ENCODE data around the gene CD99L2.

The CD99L2 gene, protein sequence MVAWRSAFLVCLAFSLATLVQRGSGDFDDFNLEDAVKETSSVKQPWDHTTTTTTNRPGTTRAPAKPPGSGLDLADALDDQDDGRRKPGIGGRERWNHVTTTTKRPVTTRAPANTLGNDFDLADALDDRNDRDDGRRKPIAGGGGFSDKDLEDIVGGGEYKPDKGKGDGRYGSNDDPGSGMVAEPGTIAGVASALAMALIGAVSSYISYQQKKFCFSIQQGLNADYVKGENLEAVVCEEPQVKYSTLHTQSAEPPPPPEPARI

DNA sequence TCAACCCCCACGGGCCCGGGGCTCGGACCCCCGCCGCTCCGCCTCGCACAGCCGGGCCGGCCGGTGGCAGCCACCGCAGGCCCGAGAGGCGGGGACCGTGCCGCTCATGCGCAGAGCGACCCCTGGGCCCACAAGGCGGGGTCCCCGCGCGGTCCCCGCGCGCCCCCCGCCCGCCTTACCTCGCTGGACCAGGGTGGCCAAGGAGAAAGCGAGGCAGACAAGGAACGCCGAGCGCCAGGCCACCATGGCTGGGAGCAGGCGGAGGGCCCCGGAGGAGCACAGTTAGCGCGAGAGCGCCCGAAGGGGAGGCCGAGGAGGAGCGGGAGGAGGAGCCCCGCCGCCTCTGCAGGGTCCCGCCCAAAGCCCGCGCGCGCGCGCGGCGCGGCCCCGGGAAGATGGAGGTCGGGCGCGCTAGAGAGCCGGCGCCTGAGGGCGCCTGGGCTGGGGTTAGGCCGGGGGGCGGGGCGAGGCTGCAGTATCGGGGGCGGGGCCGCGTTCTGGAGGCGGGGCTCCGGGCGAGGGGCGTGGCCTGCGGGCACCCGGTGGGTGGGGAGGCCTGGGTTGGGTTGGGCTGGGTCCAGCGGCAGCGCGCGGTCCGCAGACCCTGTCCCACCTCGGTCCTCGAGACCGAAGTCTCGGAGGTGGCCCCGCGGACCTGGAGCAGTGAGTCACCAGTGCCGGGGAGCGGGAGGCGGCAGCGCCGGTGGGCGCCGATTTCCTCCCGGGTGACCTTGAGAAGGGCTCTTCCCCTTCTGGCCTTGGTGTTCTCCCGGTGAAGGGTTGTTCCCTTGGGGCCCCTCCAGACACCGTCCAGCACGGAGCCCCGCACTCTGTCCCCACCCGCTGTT is at the start of gene CD99L2:
Gene CD99L2, minus strand, starts transcription at position 326 of the 848 bp plus-strand sequence. Its CDS starts 80 bp downstream, at position 246.
- DNase-seq = peak; percentile 96

DNA sequence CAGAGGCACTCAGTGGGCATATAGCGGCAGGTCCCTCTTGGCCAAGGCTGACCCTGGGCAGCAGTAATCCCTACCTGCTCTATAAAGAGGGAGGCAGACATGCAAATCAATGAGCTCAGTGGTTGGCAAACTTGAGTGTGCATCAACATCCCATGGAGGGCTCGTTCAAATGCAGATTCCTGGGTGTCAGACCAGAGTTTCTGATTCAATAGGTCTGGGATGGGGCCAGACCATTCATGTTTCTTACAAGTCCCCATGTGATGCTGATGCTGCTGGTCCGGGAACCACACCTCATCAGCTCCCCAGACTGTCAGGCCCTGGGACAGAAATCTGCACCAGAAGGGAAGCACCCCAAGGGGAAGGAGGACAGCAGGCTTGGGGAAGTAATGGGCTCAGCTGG is 45.8 kb upstream of the CD99L2 start:
- no peak for DNase-seq

DNA sequence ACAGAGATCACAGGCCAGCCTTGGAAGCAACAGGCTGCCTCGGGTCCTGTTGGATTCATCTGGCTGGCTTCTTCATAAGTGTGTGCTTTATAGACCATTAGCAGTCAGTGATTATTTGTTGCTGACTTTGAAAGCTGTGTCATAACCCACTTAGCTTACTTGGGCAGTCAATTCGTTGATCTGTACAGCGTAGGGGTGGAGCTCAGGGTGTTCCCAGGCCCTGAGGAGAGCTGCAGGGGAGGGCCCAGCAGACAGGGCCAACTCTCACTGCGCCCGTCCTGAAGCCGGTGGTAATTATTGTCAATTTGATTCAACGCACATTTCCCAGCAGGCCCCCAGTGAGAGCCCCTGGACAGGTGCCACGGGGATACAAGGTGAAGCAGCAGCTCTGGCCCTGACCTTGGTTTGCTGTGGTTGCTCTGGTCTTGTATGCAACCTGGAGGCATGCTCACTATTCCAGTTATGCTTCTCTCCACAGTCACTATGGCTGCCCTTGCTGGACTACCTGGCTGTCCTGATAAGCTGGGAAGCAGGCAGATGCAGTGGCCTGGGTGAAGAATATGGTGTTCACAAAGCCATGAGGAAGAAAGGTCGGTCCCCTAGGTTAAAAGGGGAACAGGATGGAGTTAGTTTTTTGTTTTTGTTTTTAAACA is 44.6 kb upstream of the CD99L2 start:
- no peak for DNase-seq

DNA sequence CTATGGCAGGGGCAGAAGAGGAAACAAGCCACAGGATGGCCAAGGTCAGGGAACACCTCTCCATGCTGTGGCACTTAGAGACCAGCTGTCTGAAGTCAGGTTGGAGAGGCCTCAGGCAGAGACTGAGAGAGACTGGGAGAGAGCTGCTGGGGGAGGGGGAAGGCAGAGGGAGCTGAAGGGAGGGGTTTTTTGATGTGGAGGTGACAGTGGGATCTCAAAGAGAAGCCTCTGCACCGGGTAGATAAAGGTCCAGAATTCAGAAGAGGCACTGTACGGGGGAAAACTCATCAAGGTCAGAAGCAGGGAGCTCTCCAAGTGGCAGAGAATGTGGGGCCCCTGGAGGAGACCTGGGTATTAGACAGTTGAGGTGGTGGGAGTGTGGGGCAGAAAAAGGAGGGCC is 43.1 kb upstream of the CD99L2 start:
- DNase-seq = no peak

DNA sequence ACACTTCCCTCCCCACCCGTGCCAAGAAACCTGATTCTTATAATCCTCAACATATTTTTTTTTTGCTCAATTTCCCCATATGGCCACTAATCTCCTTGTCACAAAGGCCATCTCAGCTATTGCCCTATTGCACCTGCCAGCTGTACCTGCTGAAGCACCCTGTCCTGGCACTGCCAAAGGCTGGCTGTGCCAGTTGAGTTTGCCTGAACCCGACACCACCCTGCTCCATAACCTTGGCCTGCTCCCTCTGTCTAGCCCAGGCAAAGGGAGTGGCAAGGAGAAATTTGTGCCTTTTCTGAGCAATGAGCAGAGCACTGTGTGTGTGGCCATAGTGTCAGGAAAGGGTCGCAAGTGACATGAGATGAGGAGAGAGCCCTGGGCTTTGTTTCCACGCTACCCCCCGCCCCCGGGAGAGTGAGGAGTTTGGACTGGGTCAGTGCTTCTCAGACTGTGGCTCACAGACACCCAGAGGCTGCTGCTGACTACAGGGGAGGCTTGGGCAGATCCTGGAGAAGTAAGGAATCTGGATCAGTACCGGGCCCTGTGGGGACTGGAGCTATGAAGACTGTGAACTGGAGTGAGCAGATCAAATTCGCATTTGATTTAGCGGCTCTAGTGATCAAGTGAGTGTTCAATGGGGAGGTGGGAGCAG is 42.5 kb upstream of the CD99L2 start:
- no peak for DNase-seq

DNA sequence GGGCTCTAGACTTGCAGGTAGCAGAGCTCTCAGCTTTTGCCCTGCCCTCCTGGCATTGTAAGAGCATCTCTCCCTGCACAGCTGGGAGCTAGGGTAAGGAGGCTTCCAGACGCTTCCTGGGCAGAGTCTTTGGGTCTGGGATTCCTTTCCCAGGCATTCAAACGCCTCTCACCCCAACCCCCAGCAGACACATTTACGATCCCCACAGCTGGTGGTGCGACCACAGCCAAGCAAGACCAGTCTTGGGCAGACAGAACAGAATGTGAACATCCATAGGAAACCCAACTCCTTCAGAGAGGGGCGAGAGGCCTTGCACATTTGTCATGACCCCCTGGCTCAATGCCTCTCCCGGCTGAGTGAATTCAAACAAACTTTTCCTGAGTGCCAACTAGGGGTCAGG is 38.1 kb upstream of the CD99L2 start:
- DNase-seq = no peak

DNA sequence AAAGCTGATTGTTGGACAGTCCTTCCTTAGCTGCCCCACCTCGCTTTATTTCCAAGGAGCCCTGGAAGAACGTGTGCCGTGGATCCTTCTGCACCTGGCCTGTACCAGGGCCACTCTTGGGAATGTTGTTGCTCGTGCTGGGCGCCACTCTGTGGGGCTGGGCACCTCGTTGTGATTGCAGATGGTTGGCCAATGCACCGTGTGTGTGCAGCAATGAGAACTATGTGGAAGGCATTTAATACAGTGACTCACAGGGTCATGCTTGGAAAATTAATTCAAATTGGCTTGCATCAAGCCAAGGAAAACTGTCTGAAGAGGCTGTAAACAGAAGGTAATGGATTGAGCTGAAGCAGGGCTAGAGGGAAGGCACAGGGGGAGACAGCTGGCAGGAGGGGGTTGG is 37.0 kb upstream of the CD99L2 start:
- no peak for DNase-seq

DNA sequence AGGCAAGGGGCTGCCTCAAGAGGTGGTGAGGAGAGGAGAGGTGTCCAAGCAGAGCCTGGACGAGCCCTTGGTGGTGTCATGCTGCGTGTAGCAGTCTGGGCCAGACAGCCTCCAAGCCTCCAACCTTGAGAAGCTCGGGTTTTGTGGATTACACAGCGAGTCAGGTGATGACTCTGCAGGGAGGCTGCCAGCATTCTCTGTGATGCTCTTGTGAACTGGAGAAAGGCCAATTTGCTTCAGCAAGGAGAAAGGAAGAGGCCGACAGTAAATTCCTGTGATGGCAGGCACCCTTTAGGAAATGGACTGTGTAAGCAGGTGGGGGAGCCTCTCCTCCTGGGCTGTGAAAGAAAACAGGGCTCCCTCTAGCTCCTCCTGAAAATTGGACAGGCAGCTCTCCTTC is 36.0 kb upstream of the CD99L2 start:
- DNase-seq = no peak

DNA sequence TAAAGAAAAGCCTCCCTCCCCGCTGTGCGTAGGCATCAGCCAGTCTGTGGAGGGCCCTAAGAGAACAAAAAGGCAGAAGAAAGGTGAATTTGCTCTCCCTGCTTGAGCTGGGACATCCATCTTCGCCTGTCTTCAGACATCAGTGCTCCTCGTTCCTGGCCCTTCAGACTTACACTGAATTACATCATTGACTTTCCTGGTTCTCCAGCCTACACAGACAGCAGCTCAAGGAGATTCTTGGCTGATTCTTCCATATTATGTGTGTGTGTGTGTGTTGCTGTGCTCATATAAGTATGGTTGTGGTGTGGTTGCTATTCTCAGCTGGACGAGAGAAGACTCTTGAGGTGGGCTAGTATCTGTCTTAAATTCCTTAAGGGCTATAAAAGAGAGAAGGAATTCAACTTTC is 35.5 kb upstream of the CD99L2 start:
- DNase-seq = no peak

DNA sequence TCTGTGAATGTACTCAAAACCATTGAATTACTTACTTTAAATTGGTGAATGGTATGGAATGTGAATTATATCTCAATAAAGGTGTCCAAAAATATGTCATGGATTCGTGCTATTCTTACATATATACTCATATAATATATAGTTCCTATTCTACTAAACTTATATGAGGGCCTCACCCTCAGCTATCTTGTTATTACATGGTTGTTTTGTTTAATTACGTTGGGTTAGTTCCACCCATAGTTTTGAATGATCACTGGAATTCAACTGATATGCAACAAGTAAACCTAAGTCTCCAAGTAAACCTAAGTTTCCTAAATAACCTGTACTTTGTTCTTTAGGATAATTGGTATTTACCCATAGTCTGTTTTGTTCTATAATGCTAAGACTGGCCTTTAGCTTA is 30.6 kb upstream of the CD99L2 start:
- no peak for DNase-seq

DNA sequence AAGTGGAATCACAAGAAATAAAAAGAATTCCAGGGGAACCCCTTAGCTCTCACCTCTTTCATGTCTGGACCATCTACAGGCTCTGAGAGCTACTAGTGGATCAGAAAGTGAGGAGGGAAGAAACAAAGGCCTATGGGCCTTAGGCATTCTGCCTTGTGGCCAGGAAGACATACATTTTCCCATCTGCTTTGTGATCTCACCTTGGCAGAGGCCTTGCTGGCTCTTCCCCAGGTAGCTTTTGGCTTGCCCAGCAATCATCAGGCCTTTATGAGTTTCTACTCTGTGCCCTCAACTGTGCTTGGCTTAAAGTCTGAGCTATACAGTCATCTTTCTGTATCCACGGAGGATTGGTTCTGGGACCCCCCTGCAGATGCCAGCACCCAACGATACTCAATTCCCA is 28.3 kb upstream of the CD99L2 start:
- DNase-seq = no peak

DNA sequence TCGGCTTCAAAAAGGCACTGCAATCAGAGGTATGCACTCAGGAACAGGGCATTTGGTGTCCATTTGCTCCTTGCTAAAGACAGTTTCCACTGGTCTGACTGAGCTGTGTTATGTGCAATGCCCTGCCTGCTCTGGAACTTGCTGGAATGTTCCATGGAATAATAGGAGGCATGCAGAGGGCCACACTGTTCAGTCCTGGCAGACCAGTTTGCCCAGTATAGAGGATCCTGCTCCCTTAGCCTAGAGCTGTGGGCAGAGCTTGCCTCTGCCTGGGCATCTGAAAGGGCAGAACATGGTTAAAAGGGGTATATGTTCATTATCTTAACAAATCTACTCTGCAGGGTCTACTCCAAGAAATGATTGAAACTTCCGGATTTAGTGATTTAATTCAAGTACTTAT is 27.8 kb upstream of the CD99L2 start:
- DNase-seq = no peak

DNA sequence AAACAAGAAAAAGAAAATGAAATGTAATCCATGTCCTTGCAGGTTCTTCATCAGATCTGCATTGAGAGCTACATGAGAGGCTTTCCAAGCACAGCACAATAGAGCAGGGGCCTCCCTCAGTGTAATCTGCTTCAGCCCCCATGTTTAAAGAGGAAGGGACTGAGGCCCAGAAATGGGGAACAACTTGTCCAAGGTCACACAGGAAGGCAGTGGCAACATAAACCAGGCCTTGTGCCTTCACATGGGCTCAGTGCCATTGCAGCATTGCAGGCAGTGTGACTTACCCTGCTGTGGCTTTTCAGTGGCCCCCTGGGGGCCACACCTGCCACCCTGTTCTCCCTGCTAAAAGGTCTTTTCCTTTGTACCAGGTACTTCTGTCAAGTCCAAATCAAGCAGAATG is 20.9 kb upstream of the CD99L2 start:
- DNase-seq = no peak

DNA sequence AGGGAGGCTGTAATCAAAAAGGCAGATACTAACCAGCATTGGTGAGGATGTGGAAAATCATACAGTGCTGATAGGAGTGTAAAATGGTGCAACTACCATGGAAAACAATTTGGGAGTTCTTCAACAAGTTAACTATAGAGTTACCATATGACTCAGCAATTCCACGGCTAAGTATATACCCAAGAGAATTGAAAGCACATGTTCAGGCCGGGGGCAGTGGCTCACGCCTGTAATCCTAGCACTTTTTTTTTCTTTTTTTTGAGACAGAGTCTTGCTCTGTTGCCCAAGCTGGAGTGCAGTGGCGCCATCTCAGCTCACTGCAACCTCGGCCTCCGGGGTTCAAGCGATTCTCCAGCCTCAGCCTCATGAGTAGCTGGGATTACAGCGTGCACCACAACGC is 15.0 kb upstream of the CD99L2 start:
- DNase-seq = no peak

DNA sequence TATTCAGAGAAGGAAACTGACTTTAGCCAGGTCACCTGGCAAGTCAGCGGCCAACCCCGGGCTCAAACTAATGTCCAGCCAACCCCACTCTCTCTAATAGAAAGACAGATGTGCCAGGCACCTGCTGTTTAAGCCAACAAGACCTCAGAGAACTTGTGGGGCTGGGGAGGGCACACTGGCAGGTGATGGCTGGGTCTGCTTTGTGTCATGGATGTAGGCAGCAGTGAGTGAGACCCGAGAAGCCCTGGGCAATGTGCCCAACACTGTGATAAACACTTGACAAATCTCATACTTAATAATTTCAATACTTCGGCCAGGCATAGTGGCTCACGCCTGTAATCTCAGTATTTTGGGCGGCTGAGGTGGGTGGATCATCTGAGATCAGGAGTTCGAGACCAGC is 9.0 kb upstream of the CD99L2 start:
- no peak for DNase-seq

DNA sequence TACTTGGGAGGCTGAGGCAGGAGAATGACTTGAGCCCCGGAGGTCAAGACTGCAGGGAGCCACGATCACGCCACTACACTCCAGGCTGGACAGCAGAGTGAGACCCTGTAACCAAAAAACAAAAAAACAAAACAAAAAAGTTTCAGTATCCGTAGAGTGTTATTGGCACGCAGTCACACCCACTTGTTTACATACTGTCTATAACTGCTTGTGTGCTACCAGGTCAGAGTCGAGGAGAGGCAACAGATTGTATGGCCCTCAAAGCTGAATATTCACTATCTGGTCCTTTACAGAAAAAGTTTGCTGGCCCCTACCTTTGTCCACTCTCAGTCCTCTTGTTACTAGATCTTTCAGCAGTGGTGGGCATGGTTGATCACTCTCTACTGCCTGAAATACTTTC is 8.2 kb upstream of the CD99L2 start:
- no peak for DNase-seq

DNA sequence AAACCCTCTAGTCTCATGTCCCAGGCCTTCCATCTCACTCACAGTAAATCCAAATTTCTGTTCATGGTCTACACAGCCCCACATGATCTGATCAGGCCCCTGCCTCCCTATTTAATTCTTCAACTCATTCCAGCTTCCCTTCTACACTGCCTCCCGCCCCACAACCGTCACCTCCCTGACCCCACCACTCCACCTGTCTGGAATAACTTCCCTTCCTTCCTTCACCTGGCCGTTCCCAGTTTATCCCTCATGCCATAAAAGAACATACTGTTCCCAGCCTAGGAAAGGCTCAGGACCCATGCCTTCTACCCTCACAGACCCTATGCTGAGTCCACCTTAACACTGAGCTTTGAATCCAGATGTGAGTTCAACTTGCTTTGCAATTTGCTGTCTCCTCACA is 6.8 kb upstream of the CD99L2 start:
- no peak for DNase-seq

DNA sequence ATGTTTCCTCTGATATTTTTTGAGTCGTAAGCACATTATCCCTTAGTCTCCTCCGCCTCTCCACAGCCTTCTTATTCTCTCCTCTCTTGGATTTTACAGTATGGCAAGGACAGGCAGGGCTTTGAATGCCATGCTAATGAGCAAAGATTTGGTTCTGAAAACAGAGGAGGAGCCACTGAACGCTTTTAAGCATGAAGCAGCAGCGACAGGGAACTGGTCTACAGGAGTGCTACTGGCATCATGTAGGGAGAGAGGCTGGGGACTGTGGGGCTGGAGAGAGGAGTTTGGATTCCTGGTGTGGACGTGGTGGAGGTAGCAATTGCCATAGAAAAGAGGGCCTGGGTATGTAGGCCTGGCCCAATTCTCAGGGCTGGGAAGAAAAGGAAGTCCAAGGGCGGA is 4.6 kb upstream of the CD99L2 start:
- no peak for DNase-seq

DNA sequence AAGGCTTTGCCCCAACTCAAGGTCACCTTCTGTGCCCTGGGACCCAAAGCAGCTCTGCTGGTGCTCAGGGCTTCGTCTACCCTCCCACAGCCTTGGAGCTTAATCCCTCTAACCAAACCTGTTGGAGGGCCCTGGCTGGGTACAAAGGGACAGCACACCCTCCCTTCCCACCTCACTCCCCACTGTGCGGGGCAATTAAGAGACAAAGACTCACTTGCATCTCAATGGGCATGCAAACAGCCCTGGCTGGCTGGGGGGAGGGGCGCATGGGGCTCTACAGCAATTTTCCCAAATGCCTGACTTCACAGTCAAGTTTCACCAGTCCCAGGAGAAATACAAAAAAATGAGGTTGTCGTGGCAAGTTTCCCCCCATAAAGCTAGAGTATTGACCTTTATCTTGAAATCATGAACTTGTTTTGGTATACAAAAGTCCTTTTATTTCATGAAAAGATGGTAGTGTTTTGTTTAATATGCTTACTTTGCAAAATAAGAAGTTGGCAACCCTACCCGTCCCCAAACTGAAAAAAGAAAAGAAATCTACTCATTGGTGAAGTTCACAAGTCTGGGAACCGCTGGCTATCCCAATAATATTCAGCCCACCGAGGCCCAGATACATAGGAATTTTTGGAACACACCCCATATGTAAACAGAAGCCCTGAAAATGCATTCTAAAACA is 4.1 kb upstream of the CD99L2 start:
- no peak for DNase-seq

DNA sequence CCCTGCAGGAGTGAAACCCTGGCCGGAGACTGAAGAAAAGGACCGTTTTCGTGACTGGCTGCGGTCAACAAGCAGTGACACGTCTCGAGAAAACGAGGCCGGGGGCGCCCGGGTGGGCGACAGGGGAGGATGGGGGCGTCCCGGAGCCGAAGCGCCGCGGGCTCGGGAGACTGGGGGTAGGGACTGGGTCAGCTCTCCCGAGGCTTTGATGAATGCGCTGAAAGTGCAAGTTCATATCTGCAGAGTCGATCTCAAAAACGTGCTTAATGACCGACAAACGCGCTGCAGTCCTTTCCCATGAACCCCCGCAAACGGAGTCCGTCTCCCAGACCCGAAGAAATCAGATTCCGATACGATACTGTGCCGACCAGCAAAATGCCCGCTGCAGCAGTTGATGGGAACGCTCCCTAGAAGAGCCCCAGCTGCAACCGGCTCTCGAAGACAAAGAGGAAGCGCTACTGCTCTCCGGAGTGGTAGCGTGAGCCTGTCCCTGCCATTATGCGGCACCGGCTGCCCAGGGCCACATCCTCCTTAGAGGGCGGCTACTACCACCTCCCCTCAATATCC is 806 bp upstream of the CD99L2 start:
- peak; percentile 75 for DNase-seq

DNA sequence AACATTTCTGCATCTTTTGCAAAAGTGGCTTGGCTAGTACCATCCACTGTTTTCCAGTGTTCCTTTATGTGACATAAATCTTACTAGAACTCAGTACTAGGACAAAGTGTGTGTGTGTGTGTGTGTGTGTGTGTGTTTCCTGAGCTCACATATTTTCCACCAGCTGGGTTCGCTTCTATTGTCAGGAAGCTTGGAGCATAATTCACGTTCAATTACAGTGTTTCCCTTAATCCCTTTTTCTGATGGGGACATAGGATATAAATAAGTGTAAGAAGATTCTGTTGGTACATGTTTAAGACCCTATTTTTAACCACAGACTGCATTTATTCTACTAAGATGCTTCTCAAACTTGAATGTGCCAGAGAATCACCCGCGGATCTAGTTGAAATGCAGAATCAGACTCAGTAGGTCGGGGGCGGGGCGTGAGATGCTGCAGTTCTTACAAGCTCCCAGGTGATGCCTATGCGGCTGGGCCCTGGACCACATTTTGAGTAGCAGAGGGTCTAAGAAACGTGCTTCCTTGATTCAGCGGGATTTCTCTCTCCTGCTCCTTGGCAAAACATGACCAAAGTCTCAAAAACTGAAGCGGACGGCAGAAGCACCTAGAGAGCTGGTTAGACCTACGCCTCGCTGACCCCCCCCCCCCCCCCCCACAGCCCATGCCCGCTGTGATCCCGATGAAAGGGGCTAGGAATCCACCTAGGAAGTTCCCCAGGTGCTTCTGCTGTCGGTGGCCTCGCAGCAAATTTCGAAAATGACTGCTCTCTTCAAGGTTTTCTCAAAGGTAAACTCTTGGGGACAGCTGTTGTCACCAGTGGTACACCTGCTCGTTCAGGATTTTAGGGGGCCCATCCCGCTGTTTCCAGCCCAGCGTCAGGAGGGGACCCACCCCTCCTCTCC is 797 bp downstream of the CD99L2 start:
- DNase-seq = peak; percentile 72

DNA sequence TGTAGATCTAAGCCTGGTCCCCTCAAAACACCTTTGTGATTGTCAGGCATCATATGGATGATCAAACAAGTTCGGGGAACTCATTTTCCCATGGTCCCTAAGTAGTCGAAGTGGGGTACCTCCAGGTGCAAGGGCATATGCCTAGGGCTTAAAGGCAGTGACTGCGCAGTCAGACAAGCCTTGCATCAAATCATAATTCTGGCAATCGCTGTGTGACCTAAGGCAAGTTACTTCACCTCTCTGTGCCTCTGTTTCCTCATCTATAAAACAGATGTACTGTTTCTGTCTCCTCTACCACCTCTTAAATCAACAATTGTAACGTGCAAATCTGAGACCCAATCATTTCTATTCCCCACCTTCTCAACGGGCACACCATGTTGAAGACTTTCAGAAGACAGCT is 1.8 kb downstream of the CD99L2 start:
- DNase-seq = no peak

Data from activated CD8-positive, alpha-beta memory T cell treated with anti-CD3 and anti-CD28 coated beads for 24 hours (primary cell).